GM03348 (cell line): ENCODE results near the gene SIT1.

ENCODE experiments used
- DNase-seq: peaks from one replicate; pipeline ENCODE4 v3.0.0; 2012; ENCODE audit warnings: low spot score

The SIT1 gene

DNA sequence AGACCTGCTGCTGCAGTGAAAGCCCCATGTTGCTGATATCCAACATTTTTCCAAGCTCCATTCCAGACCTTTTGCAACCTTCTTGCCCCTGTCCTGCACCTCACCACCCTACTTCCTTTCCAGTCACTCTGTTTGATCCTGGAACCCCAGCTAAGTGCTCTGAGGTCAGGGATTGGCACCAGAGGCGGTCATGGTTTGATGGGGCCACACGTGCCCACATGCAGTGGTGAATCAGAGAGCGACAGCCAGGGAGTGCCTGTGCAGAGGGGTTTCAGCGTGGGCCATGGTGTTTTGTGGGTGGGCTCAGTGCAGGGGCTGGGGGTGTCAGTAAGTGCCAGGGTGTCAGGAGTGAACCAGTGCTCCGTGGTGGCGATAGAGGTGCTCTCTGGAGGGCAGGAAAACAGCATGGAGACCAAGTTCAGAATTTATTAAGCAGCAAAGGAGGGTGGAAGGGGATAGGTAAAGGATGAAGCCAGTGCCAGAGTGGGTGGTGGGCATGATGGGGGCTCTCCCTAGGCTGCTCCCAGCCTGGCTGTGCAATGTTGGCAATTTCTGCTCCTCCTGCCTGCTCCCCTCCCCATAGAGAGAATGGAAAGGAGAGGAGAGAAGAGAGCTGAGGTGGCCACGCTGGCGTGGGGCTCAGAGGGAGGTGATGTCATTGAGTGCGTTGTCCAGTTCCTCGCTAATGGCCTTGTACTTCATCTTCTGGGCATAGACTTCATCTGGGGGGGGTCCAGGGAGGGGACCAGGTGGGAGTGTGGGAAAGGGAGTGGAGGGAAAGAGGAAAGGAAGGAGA lies 32.0 kb upstream of the SIT1 start:
- no peak for DNase-seq

DNA sequence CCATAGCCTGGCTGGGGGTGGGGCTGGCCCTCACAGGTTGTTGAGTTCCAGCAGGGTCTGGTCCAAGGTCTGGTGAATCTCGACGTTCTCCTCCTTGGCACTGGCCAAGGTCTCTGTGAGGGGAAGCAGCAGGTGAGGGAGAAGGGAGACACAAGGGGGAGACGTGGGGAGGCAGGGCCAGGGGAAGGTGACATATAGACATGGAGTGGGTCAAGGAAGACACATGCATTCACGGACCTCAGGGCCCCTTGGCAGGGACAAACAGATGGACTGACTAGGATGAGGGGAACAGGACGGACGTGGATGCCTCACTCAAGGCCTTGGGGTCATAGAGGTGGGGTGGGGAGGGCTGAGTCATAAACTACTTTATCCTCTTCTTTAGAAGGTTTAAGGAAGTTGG lies 31.3 kb upstream of the SIT1 start:
- no peak for DNase-seq

DNA sequence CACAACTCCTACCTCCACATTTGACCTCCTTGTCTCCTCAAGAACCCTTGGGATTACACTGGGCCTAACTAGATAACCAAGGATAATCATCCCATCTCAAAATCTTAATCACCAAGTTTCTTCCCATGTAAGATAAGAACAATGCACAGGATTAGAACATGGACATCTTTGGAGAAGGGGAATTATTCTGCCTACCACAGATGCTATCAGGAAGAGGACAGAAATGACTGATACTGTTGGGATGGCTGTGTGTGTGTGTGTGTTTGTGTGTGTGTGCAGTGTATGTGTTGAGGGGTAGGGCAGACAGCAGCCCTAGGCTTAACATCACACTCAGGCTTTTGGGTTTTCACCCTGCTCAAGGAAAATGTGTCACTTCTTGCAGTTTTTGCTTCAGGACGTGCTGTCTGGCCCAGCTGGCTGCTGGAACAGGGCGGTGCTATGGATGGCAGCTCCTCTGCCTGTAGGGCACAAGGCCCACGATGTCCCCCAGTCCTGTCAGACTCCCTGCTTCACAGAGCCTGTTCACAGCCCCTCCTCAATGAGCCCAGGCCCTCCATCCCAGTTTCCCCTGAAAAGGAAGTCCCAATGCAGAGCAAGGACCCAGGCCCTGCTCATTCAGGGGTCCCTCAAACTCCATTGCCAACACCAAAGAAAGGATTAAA lies 30.7 kb upstream of the SIT1 start:
- no peak for DNase-seq

DNA sequence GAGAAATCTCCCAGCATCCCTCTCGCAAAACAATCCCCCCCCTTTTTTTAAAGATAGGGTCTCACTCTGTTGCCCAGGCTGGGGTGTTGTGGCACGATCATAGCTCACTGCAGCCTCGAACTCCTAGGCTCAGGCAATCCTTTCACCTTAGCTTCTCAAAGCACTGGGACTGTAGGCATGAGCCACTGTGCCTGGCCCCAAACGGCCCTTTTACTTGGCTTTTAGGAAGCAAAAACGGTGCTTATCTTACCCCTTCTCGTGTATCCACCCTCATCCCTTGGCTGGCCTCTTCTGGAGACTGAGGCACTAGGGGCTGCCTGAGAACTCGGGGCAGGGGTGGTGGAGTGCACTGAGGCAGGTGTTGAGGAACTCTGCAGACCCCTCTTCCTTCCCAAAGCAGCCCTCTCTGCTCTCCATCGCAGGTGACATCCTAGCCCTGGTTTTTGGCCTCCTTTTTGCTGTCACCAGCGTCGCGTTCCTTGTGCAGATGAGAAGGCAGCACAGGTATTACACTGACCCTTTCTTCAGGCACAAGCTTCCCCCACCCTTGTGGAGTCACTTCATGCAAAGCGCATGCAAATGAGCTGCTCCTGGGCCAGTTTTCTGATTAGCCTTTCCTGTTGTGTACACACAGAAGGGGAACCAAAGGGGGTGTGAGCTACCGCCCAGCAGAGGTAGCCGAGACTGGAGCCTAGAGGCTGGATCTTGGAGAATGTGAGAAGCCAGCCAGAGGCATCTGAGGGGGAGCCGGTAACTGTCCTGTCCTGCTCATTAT lies 29.8 kb upstream of the SIT1 start:
- DNase-seq = peak; percentile 50

DNA sequence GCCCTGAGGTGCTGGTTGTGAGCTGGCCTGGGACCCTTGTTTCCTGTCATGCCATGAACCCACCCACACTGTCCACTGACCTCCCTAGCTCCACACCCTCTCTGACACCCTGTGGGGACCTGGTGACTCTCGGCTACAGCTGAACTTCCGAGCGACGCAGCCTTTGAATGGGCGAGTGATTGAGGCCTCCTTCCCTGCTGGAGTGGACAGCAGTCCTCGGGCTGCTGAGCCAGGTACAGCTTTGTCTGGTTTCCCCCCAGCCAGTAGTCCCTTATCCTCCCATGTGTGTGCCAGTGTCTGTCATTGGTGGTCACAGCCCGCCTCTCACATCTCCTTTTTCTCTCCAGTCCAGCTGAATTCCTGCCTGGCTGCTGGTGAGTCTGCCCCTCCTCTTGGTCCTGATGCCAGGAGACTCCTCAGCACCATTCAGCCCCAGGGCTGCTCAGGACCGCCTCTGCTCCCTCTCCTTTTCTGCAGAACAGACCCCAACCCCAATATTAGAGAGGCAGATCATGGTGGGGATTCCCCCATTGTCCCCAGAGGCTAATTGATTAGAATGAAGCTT lies 29.1 kb upstream of the SIT1 start:
- no peak for DNase-seq

DNA sequence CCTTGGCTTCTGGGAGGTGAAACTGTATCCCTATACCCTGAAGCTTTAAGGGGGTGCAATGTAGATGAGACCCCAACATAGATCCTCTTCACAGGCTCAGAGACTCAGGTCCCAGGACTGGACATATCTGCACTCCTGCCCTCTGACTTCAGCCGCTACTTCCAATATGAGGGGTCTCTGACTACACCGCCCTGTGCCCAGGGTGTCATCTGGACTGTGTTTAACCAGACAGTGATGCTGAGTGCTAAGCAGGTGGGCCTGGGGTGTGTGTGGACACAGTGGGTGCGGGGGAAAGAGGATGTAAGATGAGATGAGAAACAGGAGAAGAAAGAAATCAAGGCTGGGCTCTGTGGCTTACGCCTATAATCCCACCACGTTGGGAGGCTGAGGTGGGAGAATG lies 28.4 kb upstream of the SIT1 start:
- DNase-seq = no peak

DNA sequence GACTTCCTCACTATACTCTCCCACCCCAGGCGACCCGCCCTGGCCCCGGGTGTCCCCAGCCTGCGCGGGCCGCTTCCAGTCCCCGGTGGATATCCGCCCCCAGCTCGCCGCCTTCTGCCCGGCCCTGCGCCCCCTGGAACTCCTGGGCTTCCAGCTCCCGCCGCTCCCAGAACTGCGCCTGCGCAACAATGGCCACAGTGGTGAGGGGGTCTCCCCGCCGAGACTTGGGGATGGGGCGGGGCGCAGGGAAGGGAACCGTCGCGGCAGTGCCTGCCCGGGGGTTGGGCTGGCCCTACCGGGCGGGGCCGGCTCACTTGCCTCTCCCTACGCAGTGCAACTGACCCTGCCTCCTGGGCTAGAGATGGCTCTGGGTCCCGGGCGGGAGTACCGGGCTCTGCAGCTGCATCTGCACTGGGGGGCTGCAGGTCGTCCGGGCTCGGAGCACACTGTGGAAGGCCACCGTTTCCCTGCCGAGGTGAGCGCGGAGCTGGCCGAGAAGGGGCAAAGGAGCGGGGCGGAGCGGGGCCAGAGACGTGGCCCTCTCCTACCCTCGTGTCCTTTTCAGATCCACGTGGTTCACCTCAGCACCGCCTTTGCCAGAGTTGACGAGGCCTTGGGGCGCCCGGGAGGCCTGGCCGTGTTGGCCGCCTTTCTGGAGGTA lies 25.1 kb upstream of the SIT1 start:
- DNase-seq = peak; percentile 52

DNA sequence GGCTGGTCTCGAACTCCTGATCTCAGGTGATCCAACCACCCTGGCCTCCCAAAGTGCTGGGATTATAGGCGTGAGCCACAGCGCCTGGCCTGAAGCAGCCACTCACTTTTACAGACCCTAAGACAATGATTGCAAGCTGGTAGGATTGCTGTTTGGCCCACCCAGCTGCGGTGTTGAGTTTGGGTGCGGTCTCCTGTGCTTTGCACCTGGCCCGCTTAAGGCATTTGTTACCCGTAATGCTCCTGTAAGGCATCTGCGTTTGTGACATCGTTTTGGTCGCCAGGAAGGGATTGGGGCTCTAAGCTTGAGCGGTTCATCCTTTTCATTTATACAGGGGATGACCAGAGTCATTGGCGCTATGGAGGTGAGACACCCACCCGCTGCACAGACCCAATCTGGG lies 24.5 kb upstream of the SIT1 start:
- no peak for DNase-seq

DNA sequence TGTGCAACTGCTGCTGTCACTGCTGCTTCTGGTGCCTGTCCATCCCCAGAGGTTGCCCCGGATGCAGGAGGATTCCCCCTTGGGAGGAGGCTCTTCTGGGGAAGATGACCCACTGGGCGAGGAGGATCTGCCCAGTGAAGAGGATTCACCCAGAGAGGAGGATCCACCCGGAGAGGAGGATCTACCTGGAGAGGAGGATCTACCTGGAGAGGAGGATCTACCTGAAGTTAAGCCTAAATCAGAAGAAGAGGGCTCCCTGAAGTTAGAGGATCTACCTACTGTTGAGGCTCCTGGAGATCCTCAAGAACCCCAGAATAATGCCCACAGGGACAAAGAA lies 23.3 kb upstream of the SIT1 start:
- no peak for DNase-seq

DNA sequence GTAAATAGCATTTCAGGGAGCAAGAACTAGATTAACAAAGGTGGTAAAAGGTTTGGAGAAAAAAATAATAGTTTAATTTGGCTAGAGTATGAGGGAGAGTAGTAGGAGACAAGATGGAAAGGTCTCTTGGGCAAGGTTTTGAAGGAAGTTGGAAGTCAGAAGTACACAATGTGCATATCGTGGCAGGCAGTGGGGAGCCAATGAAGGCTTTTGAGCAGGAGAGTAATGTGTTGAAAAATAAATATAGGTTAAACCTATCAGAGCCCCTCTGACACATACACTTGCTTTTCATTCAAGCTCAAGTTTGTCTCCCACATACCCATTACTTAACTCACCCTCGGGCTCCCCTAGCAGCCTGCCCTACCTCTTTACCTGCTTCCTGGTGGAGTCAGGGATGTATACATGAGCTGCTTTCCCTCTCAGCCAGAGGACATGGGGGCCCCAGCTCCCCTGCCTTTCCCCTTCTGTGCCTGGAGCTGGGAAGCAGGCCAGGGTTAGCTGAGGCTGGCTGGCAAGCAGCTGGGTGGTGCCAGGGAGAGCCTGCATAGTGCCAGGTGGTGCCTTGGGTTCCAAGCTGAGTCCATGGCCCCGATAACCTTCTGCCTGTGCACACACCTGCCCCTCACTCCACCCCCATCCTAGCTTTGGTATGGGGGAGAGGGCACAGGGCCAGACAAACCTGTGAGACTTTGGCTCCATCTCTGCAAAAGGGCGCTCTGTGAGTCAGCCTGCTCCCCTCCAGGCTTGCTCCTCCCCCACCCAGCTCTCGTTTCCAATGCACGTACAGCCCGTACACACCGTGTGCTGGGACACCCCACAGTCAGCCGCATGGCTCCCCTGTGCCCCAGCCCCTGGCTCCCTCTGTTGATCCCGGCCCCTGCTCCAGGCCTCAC lies 22.6 kb upstream of the SIT1 start, which contains the start of gene CA9:
Gene CA9 (plus strand): TSS at position 797 of the 893 bp plus-strand sequence. CDS start 32 bp downstream, at position 829.
- no peak for DNase-seq

DNA sequence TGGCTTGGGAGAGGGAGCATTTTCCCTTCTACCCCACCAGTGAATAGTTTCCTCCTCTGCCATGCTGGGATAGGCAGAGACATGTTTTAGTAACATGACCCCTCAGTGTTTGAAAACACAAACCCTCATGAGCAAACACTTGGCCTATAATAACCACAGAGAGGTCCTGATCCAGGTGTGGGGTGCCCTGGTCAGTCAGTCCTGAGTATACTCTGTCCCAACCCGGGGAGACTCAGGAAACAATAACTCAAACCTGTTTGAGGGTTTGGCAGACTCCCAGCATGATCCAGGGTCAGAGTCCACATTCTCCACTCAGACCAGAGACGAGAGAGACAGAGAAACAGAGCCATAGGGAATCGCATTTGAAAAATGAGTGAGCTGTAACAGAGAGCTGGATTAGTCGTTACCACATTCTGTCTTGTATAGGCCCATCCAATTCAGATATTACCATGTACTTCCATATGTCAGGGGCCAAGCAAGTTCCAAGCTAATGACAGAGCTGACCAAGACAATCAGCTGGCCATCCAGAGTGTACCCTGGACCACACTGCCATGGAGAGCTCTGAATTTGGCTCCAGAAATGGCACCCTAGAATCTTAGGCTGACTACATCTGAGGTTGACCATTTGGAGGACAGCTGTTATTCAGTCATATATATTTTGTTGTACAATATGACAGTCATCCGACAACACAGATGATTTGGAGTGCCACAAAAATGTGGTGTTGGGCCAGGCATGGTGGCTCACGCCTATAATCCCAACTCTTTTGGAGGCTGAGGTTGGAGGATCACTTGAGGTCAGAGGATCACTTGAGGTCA lies 18.8 kb upstream of the SIT1 start:
- DNase-seq = no peak

DNA sequence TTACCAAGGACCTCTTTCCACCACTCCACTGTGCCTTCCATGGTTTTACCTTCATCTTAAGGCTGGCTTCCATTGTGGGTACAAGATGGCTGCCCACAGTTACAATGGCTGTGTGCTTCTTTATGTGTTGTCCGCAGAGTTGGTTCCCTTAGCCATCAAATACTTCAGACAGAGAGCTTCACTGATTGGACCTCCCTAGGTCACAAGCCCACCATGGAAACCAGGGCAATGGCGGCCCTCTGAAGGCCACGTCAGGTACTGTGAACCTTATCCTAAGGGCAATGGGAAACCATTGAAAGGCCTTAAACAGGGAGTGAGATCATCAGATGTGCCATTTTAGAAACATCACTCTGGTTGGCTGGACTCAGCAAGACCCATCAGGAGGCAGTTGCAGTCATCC lies 17.2 kb upstream of the SIT1 start:
- no peak for DNase-seq

DNA sequence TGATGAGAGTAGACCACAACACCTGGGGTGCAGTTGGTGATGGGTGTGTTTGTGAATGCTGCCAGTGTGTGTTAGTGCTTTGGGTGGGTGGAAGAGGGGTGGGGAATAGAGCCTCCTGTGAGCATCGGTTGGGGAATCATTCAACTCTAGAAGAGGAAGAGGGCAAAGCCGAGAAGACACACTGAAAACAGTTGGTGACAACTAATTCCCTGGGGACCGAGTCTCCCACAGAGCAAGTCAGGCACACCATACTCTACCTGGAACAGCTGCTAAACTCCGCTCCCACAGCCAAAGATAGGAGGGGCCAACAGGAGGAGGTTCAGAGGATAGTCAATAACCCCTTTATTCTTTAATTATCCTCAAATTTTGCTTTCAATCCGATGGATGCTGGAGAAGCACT lies 15.8 kb upstream of the SIT1 start:
- DNase-seq = no peak

DNA sequence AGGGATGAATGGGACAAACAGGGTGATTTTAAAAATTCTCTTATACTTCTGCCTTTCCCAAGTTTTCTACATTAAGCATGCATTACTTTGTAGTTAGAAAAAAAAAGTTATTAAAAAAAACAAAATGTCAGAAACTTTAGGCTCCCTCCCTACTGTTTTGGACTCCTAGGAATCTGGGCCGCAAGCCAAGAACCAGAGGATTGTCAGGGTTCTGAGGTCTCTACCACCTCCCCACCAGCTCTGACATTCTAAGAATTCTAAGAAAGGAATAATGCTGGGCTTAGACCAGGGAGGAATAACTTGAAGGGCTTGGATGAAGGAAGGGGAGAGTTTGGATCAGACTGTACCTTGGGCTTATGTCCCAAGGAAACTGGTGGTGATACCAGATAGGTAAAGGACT lies 15.3 kb upstream of the SIT1 start:
- DNase-seq = no peak

DNA sequence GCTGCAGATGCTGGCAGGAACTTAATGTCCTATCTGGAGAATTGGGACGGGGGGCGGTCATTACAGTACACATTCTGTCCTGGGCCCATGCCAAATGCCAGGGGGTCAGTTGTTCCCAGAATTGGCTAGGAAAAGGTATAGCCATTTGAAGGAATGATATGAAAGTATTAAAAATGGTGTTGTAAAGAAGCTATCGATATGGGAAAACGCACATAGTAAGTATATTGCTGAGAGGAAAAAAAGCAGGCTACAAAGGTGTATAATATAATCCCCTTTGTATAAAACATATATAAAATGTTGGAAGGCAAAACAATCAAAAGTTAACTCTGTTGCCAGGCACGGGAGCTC lies 14.7 kb upstream of the SIT1 start:
- DNase-seq = no peak

DNA sequence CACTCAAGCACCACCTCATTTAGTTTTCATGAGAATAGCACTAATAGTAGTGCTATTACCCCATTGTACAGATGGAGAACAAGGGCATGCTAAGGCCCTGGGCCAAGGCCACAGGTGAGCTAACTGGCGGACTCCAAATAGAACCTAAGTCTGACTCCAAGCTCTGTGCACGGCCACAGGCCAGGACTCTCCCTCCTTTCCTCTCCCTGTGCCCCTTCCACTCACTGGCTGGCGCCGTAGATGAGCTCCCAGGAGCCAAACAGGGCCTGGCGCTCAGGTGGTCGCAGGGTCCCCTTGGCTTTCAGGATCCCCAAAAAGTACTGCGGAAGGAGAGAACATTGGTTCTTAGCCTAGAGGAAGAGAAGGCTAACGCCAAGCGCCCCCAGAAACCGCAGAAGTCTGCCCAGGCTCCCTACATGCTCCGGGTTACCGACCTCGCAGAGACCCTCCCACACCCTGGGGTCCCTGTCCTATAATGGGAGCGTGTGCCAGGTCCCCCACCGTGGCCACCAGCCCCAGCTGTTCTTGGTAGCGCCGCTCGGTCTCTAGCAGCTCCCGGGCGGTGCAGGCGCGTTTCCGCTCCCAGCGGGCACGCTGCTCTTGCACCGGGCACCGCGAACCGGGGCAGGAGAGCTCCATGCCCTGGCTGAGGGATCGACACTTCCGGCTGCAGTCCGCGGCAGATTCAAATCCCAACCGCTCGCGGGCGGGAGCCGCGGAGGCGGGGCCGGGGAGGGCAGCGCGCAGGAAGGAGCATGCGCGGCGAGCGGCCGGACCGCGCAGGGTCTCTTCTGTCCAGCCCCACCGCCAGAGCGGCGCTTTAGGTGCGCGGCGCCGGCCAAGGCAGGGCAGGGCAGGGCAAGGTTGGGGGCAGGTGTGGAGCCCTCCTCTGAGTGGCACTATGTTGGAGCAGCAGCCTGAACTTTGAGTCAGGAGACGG lies 14.1 kb upstream of the SIT1 start, which contains the start of gene ARHGEF39:
Gene ARHGEF39 (minus strand): TSS at position 665 of the 940 bp plus-strand sequence. CDS start 26 bp downstream, at position 639.
- DNase-seq = peak; percentile 95

DNA sequence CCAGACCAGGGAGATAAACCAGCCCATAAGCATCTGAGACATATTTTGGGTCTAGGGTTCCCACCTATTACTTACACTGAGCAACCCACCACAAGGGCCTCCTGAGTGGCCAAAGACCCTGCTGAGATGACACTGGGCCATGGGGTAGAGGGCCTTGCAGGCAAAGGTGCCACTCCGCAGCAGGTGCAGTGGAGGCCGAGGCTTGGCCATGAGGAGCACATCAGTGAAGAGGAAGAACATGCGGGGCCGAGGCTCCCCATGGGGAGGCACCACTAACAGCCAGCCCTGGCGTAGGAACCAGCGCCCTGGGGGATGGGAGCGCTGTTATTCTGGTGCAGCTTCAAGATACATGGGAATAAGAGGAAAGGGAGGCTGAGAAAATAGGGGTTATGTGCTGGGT lies 11.7 kb upstream of the SIT1 start:
- DNase-seq = no peak

DNA sequence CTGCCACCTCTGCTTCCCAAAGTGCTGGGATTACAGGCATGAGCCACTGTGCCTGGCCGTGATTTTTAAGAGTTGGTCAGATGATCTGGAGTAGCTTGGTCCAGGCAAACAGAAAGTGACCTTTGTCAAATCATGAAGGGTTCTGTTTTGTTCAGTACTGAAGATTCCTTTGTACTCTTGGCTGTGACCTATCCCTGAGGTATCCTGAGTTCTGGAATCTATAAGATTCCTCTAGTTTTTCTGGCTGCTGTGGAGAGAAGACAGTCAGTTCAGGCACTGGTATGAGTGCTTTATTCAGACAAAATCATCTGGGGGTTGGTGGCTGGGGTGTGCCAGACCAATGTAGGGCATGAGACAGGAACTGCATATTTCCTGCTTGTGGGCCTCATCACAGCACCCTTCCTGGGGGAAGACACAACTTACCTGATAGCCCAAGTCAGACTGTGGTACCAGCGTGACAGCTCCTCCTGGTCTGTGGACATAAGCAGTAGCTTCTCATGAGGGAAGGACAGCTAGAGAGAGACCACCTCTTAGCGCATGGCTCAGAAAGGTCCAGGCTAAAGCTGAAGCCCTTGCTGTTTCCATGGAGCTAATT lies 11.1 kb upstream of the SIT1 start:
- no peak for DNase-seq

DNA sequence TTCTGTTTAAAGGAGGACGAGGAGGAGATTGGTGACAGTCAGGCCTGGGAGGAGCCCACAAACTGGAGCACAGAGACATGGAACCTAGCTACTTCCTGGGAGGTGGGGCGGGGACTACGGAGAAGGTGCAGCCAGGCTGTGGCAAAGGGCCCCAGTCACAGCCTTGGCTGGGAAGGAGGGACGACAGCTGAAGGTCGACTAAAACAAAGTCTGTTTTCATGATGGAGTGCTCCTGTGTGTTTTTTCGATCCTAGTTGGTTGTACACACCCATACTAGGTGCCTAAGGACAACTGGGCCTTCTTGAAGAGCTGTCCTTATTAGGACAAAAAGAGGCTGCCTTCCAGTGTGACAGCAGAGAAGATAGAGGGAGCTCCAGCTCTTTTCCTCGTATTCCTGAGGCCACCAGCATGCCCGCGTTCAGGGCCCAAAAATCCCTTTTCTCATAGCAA lies 10.3 kb upstream of the SIT1 start:
- DNase-seq = peak; percentile 51
